Germinal center (tissue), 1 donor: ENCODE results near the gene SLFNL1.
A peak's percentile ranks its signal among the peaks of the same experiment; 100 is the strongest.

Experiments used
- DNase-seq: peaks from one replicate; pipeline ENCODE4 v3.0.0; 2012; ENCODE audit warnings: mixed read lengths, low spot score

The SLFNL1 gene

DNA sequence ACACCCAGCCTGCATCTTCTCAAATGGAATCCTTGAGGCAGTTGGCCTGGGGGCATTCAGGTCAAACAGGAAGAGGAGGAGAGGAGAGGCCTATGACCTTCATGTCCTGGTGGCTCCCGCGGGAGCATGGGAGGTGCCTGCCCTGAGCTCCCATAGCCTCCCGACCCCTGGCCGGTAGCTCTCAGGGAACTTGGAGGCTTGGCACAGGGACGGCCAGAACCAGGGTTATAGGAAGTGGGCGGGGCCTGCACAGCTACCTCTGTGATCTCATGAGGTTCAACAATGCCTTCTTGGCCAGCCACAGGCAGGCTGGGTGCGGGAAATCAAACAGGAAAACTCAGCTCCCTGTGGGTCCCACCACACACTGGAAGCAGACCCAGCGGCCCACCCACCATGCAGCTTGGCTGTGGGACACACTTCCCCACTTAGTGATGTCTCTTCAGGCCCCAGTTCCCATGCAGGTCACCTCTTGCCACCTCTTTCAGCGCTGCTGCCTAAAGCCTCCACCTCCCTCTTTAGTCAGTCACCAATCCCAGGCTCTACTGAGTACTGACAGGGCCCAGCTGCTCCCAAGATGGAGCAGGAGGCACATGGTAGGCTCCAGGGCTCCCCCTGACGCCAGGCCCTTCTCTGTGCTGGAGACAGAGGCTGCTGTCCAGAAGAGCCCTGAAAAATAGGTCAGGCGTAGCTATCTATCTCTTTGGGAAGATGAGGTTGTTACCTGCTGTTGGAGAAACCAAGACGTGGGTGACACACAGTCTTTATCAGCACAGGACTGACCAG, at the start of gene SLFNL1:
Gene SLFNL1, minus strand, starts transcription at position 200 of the 783 bp plus-strand sequence. CDS start 1,065 bp downstream, outside the sequence.
- DNase-seq = no peak

GRCh38 chr1:41056907-41057306, 35.4 kb upstream of the SLFNL1 start:
- no peak for DNase-seq

GRCh38 chr1:41053316-41053715, 31.8 kb upstream of the SLFNL1 start:
- DNase-seq = peak; percentile 7

DNA sequence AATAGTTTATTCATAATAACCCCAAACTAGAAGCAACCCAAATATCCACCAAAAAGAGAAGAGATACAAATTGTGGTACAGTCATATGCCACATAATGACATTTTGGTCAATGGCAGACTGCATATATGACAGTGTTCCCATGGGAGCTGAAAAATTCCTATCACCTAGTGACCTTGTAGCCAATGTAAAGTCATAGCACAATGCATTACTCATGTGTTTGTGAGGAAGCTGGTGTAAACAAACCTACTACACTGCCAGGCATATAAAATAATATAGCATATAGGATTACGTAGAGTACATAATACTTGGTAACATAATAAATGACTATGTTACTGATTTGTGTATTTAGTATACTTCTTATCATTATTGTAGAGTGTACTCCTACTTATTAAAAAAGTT, 29.5 kb upstream of the SLFNL1 start:
- DNase-seq = no peak

DNA sequence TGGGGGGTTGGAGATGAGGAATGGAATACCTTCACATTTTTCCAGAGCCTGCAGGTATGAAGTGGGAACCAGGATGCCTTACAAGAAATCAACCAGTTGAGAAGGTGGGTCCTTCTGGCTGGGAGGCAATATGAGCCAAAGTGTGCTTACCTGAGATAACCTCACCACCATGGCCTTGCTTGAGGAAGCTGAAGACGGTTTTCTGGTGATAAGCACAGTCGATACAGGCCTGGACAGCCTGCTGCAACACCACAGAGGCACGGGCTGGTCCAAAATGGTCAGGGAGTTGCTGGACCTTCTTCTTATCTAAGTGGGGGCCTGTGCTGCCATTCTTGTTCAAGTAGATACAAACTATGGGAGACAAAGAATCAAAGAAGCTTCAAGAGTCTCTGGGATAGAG, 27.0 kb upstream of the SLFNL1 start:
- no peak for DNase-seq

DNA sequence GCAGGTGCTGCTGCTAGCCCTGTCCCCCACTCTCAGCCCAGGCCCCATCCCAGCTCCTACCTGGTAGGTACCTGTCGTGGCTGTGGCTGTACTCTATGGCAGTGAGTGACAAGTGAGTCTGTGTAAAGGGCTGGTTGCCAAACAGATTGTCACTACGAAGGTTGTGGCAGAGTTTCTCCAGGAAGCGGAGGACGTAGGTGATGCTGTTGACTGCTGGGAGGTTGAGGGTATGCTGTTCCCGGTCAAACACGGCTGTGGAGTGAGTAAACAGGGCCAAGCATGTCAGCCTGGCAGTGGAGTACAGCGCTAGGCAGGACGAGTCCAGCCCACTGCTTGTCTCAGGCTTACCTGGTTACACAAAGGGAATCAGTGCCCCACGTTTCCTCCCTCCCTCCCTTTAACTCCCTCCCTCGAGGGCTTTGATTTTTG, 24.8 kb upstream of the SLFNL1 start:
- DNase-seq = no peak

DNA sequence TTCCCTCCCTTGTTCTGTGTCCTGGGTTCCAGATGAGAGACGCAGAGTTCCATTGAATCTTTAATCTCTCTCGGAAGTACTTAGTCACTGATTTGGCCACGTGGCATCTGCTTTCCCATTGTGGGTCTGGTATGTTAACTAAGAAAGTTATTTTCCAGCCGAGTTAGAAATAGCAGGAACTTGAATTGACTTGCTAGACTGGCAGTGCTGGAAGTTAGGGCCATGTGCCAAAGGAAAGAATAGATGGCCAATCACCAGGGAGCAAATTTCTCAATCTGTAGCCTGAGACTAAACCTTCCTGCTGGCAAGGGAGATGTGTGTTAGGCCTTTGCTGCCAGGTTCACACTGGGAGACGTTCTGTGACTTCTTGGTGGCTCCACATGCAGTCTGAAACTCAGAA, 24.2 kb upstream of the SLFNL1 start:
- DNase-seq = no peak

- no peak for DNase-seq
These were observed 22.7 kb upstream of the SLFNL1 start for GRCh38 chr1:41044187-41044586.

GRCh38 chr1:41041614-41042270, 20.2 kb upstream of the SLFNL1 start:
- no peak for DNase-seq

DNA sequence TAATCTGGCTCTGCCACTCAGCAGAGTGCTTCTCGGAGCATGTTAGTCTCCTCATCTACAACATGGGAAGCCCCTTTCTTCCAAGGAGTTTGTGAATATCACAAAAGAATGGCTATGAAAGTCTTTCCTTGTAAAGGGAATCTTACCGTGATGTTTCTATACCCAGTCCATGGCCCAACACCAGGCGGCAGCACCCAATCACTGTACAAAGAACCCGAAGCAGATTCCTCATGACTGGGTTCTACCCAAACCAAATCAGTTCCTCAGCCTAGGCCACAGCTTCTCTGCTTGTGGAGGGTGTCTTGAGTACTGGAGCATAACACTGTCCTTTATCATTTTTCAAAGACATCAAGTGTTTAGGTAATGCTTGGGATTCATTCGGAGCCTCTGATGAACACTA, 16.6 kb upstream of the SLFNL1 start:
- DNase-seq = no peak

- DNase-seq = no peak
These were observed 15.8 kb upstream of the SLFNL1 start for GRCh38 chr1:41037116-41037903.

GRCh38 chr1:41033272-41033671, 11.7 kb upstream of the SLFNL1 start:
- DNase-seq = no peak

DNA sequence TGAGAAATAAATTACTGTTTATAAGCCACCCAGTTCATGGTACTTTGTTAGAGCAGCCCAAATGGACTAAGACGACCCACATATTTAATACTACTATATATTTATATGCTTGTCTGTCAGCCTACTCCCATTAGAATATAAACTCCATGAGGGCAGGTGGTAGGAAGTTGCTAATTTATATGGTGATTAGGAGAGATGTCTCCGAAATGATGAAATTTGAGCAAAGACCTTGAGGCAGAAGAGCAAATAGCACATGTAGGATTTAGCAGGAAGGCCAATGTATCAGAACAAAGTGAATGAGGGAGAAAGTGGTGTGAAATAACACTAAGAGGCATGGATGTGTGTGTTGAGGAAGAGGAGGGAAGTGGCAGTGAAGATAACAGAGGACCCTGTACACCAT, 10.6 kb upstream of the SLFNL1 start:
- DNase-seq = no peak

DNA sequence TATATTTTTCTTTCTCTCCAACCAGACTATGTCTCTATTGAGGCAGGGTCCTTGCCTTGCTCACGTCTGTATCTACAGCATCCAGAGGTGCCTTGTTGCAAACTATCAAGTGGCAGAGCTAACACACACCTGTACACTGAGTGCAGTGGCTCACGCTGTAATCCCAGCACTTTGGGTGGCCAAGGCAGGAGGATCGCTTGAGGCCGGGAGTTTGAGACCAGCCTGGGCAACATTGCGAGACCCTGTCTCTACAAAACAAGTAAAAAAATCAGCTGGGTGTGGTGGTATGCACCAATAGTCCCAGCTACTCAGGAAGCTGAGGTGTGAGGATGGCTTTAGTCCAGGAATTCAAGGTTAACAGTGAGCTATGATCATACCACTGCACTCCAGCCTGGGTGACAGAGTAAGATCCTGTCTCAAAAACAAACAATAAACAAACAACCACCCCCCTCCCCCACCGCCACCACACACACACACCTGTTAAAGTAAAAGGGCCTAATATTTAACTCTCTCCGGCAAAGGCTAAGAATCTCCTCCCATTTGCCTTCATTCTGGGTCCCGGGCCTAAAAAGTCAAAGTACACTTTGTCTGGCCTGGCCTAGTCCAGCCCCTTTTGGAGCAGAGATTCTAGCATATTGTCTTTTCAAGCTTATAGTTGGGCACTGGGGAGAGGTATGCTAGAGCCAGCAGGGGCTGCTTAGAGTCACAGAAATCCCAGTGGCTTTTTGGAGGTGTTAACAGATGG, 9.5 kb upstream of the SLFNL1 start:
- DNase-seq = no peak

DNA sequence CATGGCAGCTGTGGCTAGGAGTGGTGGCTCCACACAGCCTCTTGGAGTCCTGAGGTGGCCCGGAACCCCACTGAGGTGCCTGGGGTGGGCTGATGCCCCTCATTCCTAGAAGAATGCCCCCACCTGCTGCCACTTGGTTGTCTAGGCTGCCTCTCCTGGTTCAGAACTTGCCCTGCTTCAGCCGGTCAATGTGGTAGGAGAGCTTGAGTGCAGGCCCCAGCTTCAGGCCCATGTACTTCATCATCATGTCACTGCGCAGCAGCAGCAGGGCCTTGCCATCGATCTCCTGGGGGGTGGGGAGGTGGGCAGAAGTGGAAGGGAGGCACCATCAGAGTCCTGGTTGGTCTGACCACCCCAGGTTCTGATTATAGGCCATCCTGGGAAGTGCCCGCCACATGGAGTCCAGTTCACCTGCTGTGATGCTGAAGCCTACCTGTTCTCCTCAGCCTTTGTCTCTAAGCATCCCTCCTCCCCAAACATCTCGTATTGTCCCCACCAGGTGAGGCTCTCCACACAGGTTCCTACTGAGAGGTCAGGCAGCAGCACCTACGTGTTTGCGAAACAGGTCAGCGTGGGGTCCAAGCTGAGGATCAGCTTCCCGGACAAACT, 6.6 kb upstream of the SLFNL1 start:
- no peak for DNase-seq

GRCh38 chr1:41025979-41026819, 4.7 kb upstream of the SLFNL1 start:
- no peak for DNase-seq

- DNase-seq = no peak
These were observed 3.4 kb upstream of the SLFNL1 start for GRCh38 chr1:41024953-41025352.

- no peak for DNase-seq
These were observed 1.9 kb upstream of the SLFNL1 start for GRCh38 chr1:41023279-41023990.

- DNase-seq = no peak
These were observed 899 bp upstream of the SLFNL1 start for GRCh38 chr1:41022424-41022823.

- no peak for DNase-seq
These were observed 871 bp downstream of the SLFNL1 start for GRCh38 chr1:41020654-41021053.
